Heart left ventricle (tissue), 16 donors: Measurements from ENCODE around the gene PADI4. TPM values are rescaled to one million over a fixed set of nuclear protein-coding genes. Genes with fewer than 3 reads are reported as not detected.

Experiments used
- ATAC-seq, 4 donors: fragments of 200-7000 bp; cut with Tn5 transposase; one replicate each; pipeline ENCODE4 v1.9.1; 2020 to 2022; ENCODE audit warnings: moderate library complexity in 4 of 4, mild to moderate bottlenecking in 3 of 4, moderate number of reproducible peaks in 1 of 4
- DNase-seq, 5 donors: peaks; one replicate each; pipeline ENCODE4 v3.0.0-alpha.2; 2020
- H3K27ac ChIP-seq, 12 donors: fragments of 200-600 bp; sonication (generic) in 4 of 12; one replicate each; pipeline versions ENCODE4 v1.5.0 to v1.8.0; 2016 to 2022; ENCODE audit warnings: mild to moderate bottlenecking in 2 of 12
- H3K27me3 ChIP-seq, 9 donors: fragments of 200-600 bp; sonication (generic) in 2 of 9; one replicate each; pipeline versions ENCODE4 v1.5.1 to v1.8.0; 2016 to 2022; ENCODE audit warnings: mild to moderate bottlenecking in 3 of 9
- H3K36me3 ChIP-seq, 9 donors: fragments of 200-600 bp; sonication (generic) in 2 of 9; one replicate each; pipeline versions ENCODE4 v1.5.0 to v1.8.0; 2018 to 2022; ENCODE audit warnings: mild to moderate bottlenecking in 2 of 9
- H3K4me1 ChIP-seq, 12 donors: fragments of 200-600 bp; sonication (generic) in 4 of 12; one replicate each; pipeline versions ENCODE4 v1.5.0 to v1.8.0; 2016 to 2022; ENCODE audit warnings: mild to moderate bottlenecking in 3 of 12
- H3K4me3 ChIP-seq, 12 donors: fragments of 200-600 bp; sonication (generic) in 4 of 12; one replicate each; pipeline versions ENCODE4 v1.5.0 to v1.8.0; 2017 to 2022; ENCODE audit warnings: mild to moderate bottlenecking in 9 of 12, moderate library complexity in 4 of 12
- H3K9me3 ChIP-seq, 12 donors: fragments of 200-600 bp; sonication (generic) in 4 of 12; one replicate each; pipeline versions ENCODE4 v1.5.0 to v1.8.0; 2016 to 2022; ENCODE audit warnings: mild to moderate bottlenecking in 1 of 12
- POLR2A ChIP-seq, 2 donors: fragments of 450-650 bp; IDR thresholded peaks; one replicate each; pipeline ENCODE4 v1.6.1; 2017; ENCODE audit warnings: antibody characterized with exemption in 2 of 2, mild to moderate bottlenecking in 2 of 2, moderate library complexity in 2 of 2
- WGBS, 4 donors: extraction: QIAGEN DNeasy Blood & Tissue Kit in 2 of 4; methylation state at CpG; one replicate each; pipeline versions ENCODE4 v1.1.5 to v1.1.7; 2013 to 2018; 5-methylcytosine and 5-hydroxymethylcytosine counted together
- intact Hi-C, 10 donors: fragments of 100-400 bp; cut with DNase I; formaldehyde crosslinking; loops; one replicate each; pipeline versions ENCODE4 v1.11.1 to v1.14.2; 2022
- polyA plus RNA-seq, 2 donors: library from polyadenylated mRNA; stranded (reverse); fragments of 200-250 nt; gene quantifications; one replicate each; pipeline ENCODE4 v1.2.3, GENCODE V29; 2013
- total RNA-seq, 9 donors: library from RNA; depleted of rRNA in 2 of 9; stranded (reverse); fragments of >200 nt in 2 of 9; fragmentation: NEBNext Ultra II Directional in 3 of 9; extraction: Animal tissue kit (Norgen Biotek cat#: 25700) in 3 of 9; gene quantifications; one replicate each; pipeline versions ENCODE4 v1.1.0 to v1.2.4, GENCODE V29; 2016 to 2023
- TF ChIP-seq, protein P1 (sequence below), 12 donors: fragments of 200-600 bp; sonication (generic) in 4 of 12; IDR thresholded peaks; one replicate each; pipeline versions ENCODE4 v1.5.0 to v1.8.0; 2018 to 2022; ENCODE audit warnings: antibody characterized with exemption in 12 of 12, mild to moderate bottlenecking in 5 of 12
- donor health status: ischemic (EF 13 %, LVEDD 7.1; RV severe dilation, severe dysfunction).
- donor health status: healthy with polysubstance abuse.
- donor health status: DM: no; HTN: yes; CAD: no.
- donor health status: DM: no; HTN: no; CAD: no.
- donor health status: ischemic (EF 25% LVEDD 6.9; RV normal size, moderate dysfunction).
- donor health status: ischemic (EF 25% LVEDD 5.7; RV mildly dilated, moderate dysfunction).
- donor health status: healthy.
- donor health status: DM: yes; HTN: yes; CAD: no.
- donor health status: ischemic (EF 35%, LVEDD 5.7; RV mildly dilated, moderate dysfunction).
- donor health status: nonischemic (EF 11% LVEDD 7.7; RV severe dilation, severe dysfunction).
- donor health status: DM: yes; HTN: yes; CAD: no.
- donor health status: PGD.
- donor health status: ischemic (EF 29% LVEDD 5.4; RV normal size, mild dysfunction).
- donor health status: nonischemic (EF 23%, LVEDD 6.1; RV moderate dilation, normal function).

The PADI4 gene
- total and polyA plus RNA-seq, 11 donors: 0.08 to 2.3 (median 0.35) TPM; not detected in 2

GRCh38 chr1:17308593-17308992 lies 596 bp downstream of the PADI4 start:
- intact Hi-C loops: no loop called here
- Histone ChIP-seq H3K9me3 (no peaks in the 10 kb centered on the region), H3K4me3 (no peak overlapping the region), H3K36me3 (no peaks in the 10 kb centered on the region), H3K27me3 (peaks cover 0 to 64% (median 16%) of the 10 kb centered on the region in 9 donors), H3K27ac (no peak overlapping the region), H3K4me1 (peaks cover 0 to 12% (median 0%) of the 10 kb centered on the region in 12 donors)
- TF ChIP-seq, protein P1, sequence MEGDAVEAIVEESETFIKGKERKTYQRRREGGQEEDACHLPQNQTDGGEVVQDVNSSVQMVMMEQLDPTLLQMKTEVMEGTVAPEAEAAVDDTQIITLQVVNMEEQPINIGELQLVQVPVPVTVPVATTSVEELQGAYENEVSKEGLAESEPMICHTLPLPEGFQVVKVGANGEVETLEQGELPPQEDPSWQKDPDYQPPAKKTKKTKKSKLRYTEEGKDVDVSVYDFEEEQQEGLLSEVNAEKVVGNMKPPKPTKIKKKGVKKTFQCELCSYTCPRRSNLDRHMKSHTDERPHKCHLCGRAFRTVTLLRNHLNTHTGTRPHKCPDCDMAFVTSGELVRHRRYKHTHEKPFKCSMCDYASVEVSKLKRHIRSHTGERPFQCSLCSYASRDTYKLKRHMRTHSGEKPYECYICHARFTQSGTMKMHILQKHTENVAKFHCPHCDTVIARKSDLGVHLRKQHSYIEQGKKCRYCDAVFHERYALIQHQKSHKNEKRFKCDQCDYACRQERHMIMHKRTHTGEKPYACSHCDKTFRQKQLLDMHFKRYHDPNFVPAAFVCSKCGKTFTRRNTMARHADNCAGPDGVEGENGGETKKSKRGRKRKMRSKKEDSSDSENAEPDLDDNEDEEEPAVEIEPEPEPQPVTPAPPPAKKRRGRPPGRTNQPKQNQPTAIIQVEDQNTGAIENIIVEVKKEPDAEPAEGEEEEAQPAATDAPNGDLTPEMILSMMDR (IDR thresholded peaks at IDR 0.05): no peak
- TF ChIP-seq POLR2A (IDR thresholded peaks at IDR 0.05): no peak
- 54 to 71% (median 61%) methylated on average over 5 to 6 of the region's 6 CpGs for WGBS, 4 donors
- DNase-seq (no peak), ATAC-seq (peak in 1 of 4 donors; percentile 48)

DNA sequence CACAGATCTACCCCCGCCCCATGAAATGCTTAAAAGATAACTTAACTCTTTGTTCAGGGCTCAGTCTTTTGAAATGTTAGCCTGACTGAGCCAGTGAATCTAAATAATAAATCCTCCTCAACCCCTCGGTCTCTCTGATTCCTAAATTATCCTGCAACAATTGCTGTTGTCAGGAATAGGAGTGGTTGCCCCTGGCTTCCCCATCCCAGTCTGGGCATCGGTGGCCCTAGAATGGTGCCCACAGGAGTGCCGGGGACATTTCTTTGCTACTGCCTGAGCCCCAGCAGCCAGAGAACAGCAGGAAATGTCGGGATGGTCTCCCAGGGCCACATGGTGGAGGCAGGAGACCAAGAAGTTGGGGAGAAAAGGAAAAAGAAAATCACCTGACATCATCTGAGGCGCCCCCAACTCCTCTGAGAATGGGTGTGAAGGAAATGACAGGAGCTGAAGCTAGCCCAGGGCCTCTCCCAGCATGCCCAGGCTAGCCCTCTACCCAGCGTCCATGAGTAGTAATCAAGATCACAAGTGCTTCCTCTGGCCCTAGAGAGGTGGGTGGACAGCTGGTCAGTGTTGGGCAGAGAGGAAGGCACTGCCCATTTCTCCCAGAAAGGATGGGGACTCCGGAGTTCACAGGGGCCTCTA lies 1.6 kb downstream of the PADI4 start:
- no peak overlapping the region for H3K27ac ChIP-seq
- peaks cover 0 to 74% (median 16%) of the 10 kb centered on the region in 9 donors for H3K27me3 ChIP-seq
- no peak for TF ChIP-seq POLR2A (IDR thresholded peaks at IDR 0.05)
- TF ChIP-seq, protein P1 (IDR thresholded peaks at IDR 0.05): no peak
- WGBS, 4 donors: 38 to 56% (median 46%) methylated on average over 8 of the region's 8 CpGs
- ATAC-seq (no peak), DNase-seq (no peak)
- no peak overlapping the region for H3K4me3 ChIP-seq
- no peaks in the 10 kb centered on the region for H3K36me3 ChIP-seq
- no peaks in the 10 kb centered on the region for H3K9me3 ChIP-seq
- peaks cover 0 to 4% (median 0%) of the 10 kb centered on the region in 12 donors for H3K4me1 ChIP-seq
- intact Hi-C loops: no loop called here

GRCh38 chr1:17310068-17310640 lies 2.2 kb downstream of the PADI4 start:
- H3K4me1 ChIP-seq: no peaks in the 10 kb centered on the region
- H3K4me3 ChIP-seq: no peak overlapping the region
- intact Hi-C loops: no loop called here
- DNase-seq (no peak), ATAC-seq (no peak)
- no peaks in the 10 kb centered on the region for H3K9me3 ChIP-seq
- no peaks in the 10 kb centered on the region for H3K36me3 ChIP-seq
- peaks cover 0 to 78% (median 16%) of the 10 kb centered on the region in 9 donors for H3K27me3 ChIP-seq
- TF ChIP-seq, protein P1 (IDR thresholded peaks at IDR 0.05): no peak
- no peak for TF ChIP-seq POLR2A (IDR thresholded peaks at IDR 0.05)
- no peak overlapping the region for H3K27ac ChIP-seq
- WGBS, 4 donors: 31 to 39% (median 36%) methylated on average over 7 of the region's 7 CpGs

- Histone ChIP-seq H3K36me3 (no peaks in the 10 kb centered on the region), H3K9me3 (no peaks in the 10 kb centered on the region), H3K27me3 (peaks cover 0 to 68% (median 14%) of the 10 kb centered on the region in 9 donors), H3K4me3 (no peak overlapping the region), H3K27ac (no peak overlapping the region), H3K4me1 (no peaks in the 10 kb centered on the region)
- intact Hi-C loops: no loop called here
- 70 to 85% (median 79%) methylated on average over 8 to 9 of the region's 9 CpGs for whole genome bisulfite sequencing, 4 donors
- DNase-seq (no peak), ATAC-seq (no peak)
- TF ChIP-seq, protein P1 (IDR thresholded peaks at IDR 0.05): no peak
Measured at GRCh38 chr1:17313530-17314309, 5.7 kb downstream of the PADI4 start.
